Measurements from ENCODE around the gene SAMHD1.

GRCh38 chr20:36967636-36968035 is 16.1 kb upstream of the SAMHD1 start:
- TF ChIP-seq, protein P1, sequence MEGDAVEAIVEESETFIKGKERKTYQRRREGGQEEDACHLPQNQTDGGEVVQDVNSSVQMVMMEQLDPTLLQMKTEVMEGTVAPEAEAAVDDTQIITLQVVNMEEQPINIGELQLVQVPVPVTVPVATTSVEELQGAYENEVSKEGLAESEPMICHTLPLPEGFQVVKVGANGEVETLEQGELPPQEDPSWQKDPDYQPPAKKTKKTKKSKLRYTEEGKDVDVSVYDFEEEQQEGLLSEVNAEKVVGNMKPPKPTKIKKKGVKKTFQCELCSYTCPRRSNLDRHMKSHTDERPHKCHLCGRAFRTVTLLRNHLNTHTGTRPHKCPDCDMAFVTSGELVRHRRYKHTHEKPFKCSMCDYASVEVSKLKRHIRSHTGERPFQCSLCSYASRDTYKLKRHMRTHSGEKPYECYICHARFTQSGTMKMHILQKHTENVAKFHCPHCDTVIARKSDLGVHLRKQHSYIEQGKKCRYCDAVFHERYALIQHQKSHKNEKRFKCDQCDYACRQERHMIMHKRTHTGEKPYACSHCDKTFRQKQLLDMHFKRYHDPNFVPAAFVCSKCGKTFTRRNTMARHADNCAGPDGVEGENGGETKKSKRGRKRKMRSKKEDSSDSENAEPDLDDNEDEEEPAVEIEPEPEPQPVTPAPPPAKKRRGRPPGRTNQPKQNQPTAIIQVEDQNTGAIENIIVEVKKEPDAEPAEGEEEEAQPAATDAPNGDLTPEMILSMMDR (IDR thresholded peaks at IDR 0.05; ENCODE audit: insufficient read depth, low read length, poor library complexity, severe bottlenecking), result no peak
- no peak for TF ChIP-seq EZH2phosphoT487 (conservative IDR thresholded peaks at IDR 0.05; ENCODE audit: low read length)

Data from SU-DHL-6 (cell line).